SK-N-SH treated with all-trans-retinoic acid at 6 μM for 48 hours (cell line): ENCODE measurements around the gene CCR9.

Experiments used
- ISL1 ChIP-seq: fragments of 250-450 bp; sonication (Bioruptor Pico); IDR thresholded peaks from 2 replicates; pipeline ENCODE4 v2.1.2; 2022; ENCODE audit warnings: mild to moderate bottlenecking, moderate library complexity
- RARB ChIP-seq: fragments of 250-450 bp; sonication (Bioruptor Pico); IDR thresholded peaks from 2 replicates; pipeline ENCODE4 v1.8.0; 2021; ENCODE audit warnings: mild to moderate bottlenecking, moderate library complexity
- SNAI2 ChIP-seq: fragments of 250-450 bp; sonication (Bioruptor Pico); IDR thresholded peaks from 2 replicates; pipeline ENCODE4 v1.5.0; 2020; ENCODE audit warnings: mild to moderate bottlenecking, moderate library complexity
- TOX ChIP-seq: fragments of 250-450 bp; sonication (Bioruptor Pico); IDR thresholded peaks from 2 replicates; pipeline ENCODE4 v1.8.0; 2021; ENCODE audit warnings: mild to moderate bottlenecking, moderate library complexity, borderline replicate concordance
- ZNF70 ChIP-seq: fragments of 450-650 bp; formaldehyde crosslinking; IDR thresholded peaks from 2 replicates; pipeline ENCODE4 v1.5.0; 2020; ENCODE audit warnings: mild to moderate bottlenecking, moderate library complexity

- no peak for TF ChIP-seq ZNF70
- TF ChIP-seq ISL1 (CRISPR knock-in tag) = no peak
- no peak for TF ChIP-seq RARB (CRISPR knock-in tag)
- no peak for TF ChIP-seq TOX
- no peak for TF ChIP-seq SNAI2 (CRISPR knock-in tag)
Measured at GRCh38 chr3:45884368-45885201, 1.8 kb upstream of the CCR9 start.
